GM23248 (cell line): ENCODE data around the gene MT1E.

Experiments used
- EZH2 ChIP-seq: fragments of 200-600 bp; sonication (generic); IDR thresholded peaks from 2 replicates; pipeline ENCODE4 v1.6.1; 2018; ENCODE audit warnings: antibody characterized with exemption, mild to moderate bottlenecking; ENCODE audit not compliant: insufficient read depth, poor library complexity, severe bottlenecking
- EZH2phosphoT487 ChIP-seq: fragments of 200-600 bp; sonication (generic); IDR thresholded peaks from 2 replicates; pipeline ENCODE4 v1.6.1; 2018; ENCODE audit warnings: antibody characterized with exemption, moderate library complexity, mild to moderate bottlenecking, low read depth; ENCODE audit not compliant: insufficient read depth

DNA sequence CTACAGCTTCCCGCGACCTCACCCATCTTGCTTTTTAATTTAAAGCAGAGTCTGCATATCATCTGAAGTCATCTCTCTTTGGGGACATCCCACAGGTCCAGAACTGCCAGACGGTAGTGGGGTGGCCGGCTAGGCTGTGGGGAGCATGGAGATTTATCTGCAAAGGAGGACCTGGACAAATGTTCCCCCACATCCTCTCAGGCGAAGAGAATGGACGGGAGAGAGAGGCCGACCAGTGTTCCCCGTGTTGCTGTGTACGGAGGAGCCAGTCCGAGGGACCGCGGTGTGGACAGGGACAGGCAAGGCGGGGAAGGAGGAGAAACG lies 6.2 kb downstream of the MT1E start:
- TF ChIP-seq EZH2 = no peak
- no peak for TF ChIP-seq EZH2phosphoT487
